Ishikawa (cell line): ENCODE measurements around the gene SLC66A1.

Source experiments
- CEBPB ChIP-seq: IDR thresholded peaks from 2 replicates; pipeline ENCODE4 v1.6.1; 2012
- EGR1 ChIP-seq: IDR thresholded peaks from 2 replicates; pipeline ENCODE4 v1.6.1; 2012
- EP300 ChIP-seq: IDR thresholded peaks from 2 replicates; pipeline ENCODE4 v1.6.1; 2012; ENCODE audit warnings: borderline replicate concordance
- RAD21 ChIP-seq: IDR thresholded peaks from 2 replicates; pipeline ENCODE4 v1.6.1; 2012; ENCODE audit warnings: low read depth

GRCh38 chr1:19300211-19300610, 11.9 kb upstream of the SLC66A1 start:
- no peak for TF ChIP-seq EGR1
- no peak for TF ChIP-seq EP300
- TF ChIP-seq CEBPB, result no peak
- TF ChIP-seq RAD21, result no peak
